Activated T-helper 1 cell treated with anti-CD3 and anti-CD28 coated beads, Interleukin-2, amount 50 U/mL, for 16 hours (primary cell): ENCODE results near the gene IRF3.
A peak's percentile ranks its signal among the peaks of the same experiment; 100 is the strongest.

ENCODE experiments used
- DNase-seq, 2 donors: peaks; one replicate each; pipeline ENCODE4 v3.0.0-alpha.2; 2020; ENCODE audit warnings: low read depth in 1 of 2, low spot score in 1 of 2

IRF3 gene

GRCh38 chr19:49687566-49688316 lies 22.1 kb upstream of the IRF3 start:
- no peak for DNase-seq

GRCh38 chr19:49687150-49687549 lies 21.5 kb upstream of the IRF3 start:
- DNase-seq: no peak

- no peak for DNase-seq
These were observed 20.9 kb upstream of the IRF3 start for GRCh38 chr19:49686503-49687088.

GRCh38 chr19:49685845-49686332 lies 20.2 kb upstream of the IRF3 start:
- no peak for DNase-seq

- DNase-seq: no peak
These were observed 19.4 kb upstream of the IRF3 start for GRCh38 chr19:49684983-49685553.

DNA sequence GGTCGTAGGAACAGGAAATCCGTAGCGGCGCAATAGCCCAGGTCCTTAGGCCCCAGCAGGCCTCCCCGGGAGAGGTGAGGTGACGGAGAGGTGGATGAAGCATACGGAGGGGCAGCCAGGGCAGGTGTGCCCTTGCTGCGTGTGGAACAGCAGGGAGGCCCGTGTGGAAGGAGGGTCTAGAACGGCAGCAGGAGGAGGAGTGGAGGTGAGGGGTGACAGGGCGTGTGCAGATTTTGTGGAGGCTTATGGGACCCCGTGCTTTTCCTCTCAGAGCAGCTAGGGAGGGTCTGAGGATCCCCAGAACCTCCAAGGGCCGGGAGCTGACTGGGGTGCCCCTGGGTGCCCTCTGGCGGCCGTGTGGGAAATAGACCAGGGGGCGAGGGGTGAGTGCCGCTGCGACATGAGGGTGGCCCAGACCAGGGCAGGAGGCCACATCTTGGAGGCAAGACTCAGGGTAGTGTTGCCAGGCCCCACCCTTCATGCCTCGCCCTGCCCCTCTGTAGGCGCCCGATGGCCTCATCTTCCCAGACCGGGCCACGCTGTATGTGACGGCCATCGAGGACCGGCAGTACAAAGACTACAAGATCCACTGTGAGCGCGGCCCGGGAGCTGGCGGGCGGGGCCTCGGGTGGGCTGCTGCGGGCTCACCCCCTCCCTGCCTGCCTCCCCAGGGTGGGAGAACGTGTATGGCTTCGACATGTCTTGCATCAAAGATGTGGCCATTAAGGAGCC lies 18.8 kb upstream of the IRF3 start:
- DNase-seq: no peak

GRCh38 chr19:49683814-49684250 lies 18.2 kb upstream of the IRF3 start:
- no peak for DNase-seq

- DNase-seq: no peak
These were observed 16.6 kb upstream of the IRF3 start for GRCh38 chr19:49682274-49682673.

DNA sequence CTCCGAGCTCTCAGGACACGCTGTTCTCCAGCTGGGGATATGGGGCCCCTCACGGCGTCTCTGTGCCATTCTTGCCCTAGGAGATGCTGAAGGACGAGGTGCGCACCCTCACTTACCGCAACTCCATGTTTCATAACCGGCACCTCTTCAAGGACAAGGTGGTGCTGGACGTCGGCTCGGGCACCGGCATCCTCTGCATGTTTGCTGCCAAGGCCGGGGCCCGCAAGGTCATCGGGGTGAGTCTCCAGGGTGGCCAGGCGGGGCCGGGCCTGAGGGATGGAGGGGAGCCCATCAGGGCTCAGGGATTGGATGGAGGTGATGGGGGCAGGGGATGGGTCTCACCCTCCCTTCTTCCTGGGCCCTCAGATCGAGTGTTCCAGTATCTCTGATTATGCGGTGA lies 16.2 kb upstream of the IRF3 start:
- DNase-seq: no peak

- peak; percentile 92 to 95 for DNase-seq
These were observed 15.0 kb upstream of the IRF3 start for GRCh38 chr19:49680421-49681351.

GRCh38 chr19:49679771-49680413 lies 14.2 kb upstream of the IRF3 start:
- DNase-seq: no peak

DNA sequence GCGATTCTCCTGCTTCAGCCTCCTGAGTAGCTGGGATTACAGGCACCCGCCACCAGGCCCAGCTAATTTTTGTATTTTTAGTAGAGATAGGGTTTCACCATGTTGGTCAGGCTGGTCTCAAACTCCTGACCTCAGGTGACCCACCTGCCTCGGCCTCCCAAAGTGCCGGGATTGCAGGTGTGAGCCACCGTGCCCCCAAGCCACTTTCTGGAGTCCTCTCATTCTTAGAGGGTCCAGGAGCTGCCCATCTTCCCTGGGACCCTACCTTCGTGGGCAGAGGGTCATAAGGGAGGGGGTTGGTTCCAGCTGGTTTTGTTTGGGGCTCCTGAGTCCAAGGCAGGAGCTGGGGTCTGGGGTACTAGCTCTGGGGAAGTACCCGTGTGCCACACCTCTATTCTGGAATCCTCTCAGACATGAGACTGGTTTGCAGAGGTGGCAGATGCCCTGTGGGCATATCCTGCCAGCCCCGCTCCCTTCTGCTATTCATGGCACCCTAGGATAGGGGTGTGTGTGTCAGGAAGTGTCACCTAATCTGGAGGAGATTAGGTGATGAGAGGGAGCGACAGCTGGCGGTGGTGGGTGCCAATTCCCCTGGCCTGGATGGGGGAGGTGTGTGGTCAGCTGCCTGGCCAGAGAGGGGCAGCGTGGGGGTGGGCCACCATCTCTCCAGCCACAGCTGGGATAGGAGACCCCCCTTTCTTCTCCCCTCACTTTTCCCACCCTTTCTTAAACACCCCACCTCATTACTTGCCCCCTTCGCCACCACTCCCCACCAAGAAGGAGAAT lies 13.5 kb upstream of the IRF3 start:
- DNase-seq: no peak

DNA sequence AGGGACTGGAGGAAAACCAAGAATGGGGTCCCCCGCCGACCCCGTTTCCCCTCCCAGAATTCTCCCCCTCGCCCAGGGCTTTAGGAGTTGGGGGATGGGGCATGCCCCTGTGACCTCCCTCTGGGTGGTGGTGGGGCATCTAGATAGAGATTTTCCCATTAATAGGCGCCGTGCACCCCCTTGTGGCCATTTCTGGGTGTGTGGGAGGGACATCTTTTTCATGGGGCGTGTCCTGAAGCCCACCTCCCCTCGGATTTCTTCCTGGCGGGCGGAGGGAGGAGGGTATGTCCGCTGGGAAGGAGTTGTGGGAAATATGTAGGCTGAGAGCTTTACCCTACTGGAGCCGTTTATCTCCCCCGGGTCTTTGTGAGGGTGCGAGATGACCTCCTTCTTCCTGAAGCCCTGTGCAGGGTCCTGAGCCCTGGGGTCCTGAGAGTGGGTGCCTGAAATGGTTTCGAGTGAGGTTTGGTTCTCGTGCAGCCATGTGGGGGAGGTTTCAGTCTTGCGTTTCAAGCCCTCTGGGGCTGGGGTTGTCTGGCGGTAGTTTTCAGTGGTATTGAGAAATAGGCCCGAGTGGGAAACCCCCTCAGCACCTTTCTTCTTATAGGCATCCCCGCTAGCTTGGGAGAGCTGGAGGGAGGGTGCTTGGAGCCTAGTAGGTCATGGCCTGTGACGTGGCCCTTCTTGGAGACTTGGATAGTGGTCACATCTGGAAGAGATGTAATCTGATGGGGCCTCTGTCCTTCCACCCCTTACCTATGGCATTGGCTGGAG lies 12.4 kb upstream of the IRF3 start:
- DNase-seq: peak; percentile 66 to 71

- DNase-seq: peak in 1 of 2 donors; percentile 49
These were observed 11.7 kb upstream of the IRF3 start, which contains the start of gene PRMT1 for GRCh38 chr19:49677231-49677900. PRMT1 (plus strand) TSS chr19:49677271; CDS start chr19:49677281, 10 bp downstream.

GRCh38 chr19:49676784-49677230 lies 11.2 kb upstream of the IRF3 start:
- peak; percentile 94 to 97 for DNase-seq

DNA sequence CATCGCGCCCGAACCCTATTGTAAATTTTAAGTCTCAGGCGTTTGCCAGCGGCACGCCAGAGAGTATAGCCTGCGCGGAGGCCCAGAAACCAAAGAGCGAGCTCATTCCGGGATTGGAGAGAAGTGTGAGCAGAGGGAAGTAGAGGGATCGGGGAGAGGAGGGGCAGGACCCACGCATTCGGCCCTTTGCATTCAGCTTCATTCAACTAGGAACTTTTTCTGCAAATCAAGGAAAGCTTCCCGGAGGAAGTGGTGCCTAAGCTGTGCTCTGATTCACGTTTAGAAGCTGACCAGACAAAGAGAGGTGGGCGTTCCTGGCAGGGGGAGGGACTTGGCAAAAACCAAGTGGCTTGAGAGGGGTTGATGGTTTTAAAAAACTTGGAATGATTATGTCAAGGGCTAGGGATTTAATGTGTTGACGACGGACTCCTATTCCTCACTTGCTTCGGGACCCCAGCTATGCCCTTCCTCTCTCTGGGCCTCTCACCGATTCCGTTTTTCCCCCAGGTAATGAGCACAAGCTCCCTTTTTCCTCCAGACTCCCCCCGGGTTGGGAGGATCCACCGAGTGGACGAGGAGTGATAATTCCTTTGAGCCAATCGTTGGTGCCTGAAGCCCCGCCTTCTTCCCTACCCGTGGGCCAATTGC lies 10.6 kb upstream of the IRF3 start:
- peak in 1 of 2 donors; percentile 37 for DNase-seq
